Measurements from ENCODE around the gene RNU6-9.

Gene RNU6-9

GRCh38 chr19:867855-868457, 25.3 kb upstream of the RNU6-9 start:
- Histone ChIP-seq H3K4me3 (ENCODE audit: low read length) (no peak overlapping the region), H3K27me3 (ENCODE audit: insufficient read depth, low read length) (no peaks in the 10 kb centered on the region), H3K36me3 (ENCODE audit: insufficient read depth, low read length) (peaks cover 44% of the 10 kb centered on the region), H2AFZ (ENCODE audit: low read depth, low read length) (no peak overlapping the region), H3K4me1 (ENCODE audit: insufficient read depth, low read length) (no peaks in the 10 kb centered on the region), H3K9me3 (ENCODE audit: low read length) (peaks cover 4% of the 10 kb centered on the region)

DNA sequence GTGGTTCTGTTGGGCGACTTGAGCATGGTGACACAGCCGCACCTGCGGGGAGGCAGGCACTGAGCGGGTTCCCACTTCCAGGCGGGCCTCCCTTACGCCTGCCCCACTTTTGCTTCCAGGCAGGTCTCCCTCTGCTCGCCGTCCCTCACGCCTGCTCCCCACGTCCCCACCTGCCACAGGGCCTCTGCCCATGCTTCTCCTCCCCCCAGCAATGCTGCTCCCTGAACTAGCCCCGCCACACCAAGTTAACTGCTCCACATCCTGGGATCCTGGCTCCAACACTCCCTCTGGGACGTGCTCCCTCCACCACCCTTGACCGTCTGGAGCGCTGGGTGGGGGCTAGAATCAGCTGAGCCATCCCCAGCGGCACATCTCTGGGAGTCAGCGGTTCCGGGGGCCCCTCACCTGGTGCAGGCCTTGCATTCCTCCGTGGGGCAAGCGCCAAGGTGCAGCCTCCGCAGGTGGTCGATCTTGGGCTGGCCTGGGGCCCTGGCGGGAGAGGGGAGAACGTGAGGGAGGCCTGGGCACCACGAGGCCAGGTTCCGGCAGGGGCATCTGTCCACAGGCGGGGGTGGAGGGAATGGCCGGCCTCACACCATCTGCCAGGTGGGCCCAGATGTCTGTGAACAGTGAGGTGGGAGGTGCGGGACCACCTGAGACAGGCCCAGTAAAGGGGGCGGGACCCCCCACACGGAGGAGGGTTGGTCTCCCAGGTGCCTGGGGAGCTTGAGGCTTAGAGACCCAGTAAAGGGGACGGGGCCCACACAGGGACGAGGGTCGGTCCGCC, 24.6 kb upstream of the RNU6-9 start:
- peaks cover 48% of the 10 kb centered on the region for H3K36me3 ChIP-seq (ENCODE audit: insufficient read depth, low read length)

DNA sequence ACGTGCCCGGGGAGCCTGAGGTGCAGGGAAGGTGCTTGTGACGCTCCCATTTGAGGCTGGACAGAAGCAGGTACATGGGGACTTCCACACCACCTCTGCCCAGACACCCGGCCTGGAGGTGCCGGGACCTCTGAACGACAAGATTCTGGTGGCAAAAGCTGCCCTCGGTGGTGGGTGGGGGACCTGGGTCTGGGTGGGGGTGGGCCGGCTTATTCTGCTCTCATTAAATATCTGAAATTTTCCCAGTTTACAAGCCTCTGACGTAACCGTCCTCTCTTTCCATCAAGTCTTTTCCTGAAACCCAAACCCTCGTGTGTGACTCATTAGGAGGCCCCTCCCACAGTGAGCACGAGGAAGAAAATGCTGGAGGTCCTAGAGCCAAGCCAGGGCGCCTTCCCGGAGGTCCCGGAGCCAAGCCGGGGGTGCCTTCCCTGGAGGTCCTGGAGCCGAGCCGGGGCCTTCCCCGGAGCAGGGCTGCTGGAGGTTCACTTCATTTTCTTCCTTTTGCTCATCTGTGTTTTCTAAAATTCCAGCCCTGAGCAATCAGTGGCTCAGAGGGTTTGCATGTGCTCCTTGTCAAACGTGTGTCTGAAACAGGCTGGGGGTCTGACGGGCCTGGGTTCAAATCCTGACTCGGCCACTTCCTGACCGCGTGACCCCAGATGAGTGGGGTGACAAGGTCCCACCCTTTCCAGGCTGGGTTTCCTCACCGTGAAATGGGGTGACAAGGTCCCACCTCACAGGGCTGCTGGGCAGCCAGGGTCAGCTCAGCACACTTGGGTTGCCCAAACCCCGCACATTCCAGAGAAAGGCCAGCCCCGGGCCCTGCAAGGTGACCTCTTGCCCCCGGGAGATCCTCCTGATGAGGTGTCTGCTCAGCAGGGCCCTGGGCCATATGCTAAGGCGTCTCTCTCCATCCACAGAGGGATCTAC, 23.8 kb upstream of the RNU6-9 start:
- H3K9me3 ChIP-seq (ENCODE audit: low read length) = peaks cover 4% of the 10 kb centered on the region

More for the DNA sequence above, 24.6 kb upstream of the RNU6-9 start:
- Histone ChIP-seq H2AFZ (ENCODE audit: low read depth, low read length) (no peak overlapping the region), H3K4me1 (ENCODE audit: insufficient read depth, low read length) (no peaks in the 10 kb centered on the region), H3K9me3 (ENCODE audit: low read length) (peaks cover 4% of the 10 kb centered on the region), H3K27me3 (ENCODE audit: insufficient read depth, low read length) (no peaks in the 10 kb centered on the region), H3K4me3 (ENCODE audit: low read length) (no peak overlapping the region)

DNA sequence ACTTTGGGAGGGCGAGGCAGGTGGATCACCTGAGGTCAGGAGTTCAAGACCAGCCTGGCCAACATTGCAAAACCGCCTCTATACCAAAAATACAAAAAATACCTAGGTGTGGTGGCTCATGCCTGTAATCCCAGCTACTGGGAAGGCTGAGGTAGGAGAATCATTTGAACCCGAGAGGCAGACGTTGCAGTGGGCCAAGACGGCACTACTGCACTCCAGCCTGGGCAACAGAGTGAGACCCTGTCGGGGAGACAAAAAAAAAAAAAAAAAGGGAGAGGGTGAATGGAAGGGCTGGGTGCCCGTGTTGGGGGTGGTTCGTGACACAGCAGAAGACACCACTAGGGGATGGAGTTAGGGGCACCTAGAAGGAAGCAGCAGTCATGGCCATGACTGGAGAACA, 23.0 kb upstream of the RNU6-9 start:
- peaks cover 58% of the 10 kb centered on the region for H3K36me3 ChIP-seq (ENCODE audit: insufficient read depth, low read length)
- H3K4me1 ChIP-seq (ENCODE audit: insufficient read depth, low read length) = no peaks in the 10 kb centered on the region
- H3K9me3 ChIP-seq (ENCODE audit: low read length) = peaks cover 4% of the 10 kb centered on the region
- H3K4me3 ChIP-seq (ENCODE audit: low read length) = no peak overlapping the region
- H2AFZ ChIP-seq (ENCODE audit: low read depth, low read length) = no peak overlapping the region
- no peaks in the 10 kb centered on the region for H3K27me3 ChIP-seq (ENCODE audit: insufficient read depth, low read length)

More for the DNA sequence above, 23.8 kb upstream of the RNU6-9 start:
- peaks cover 53% of the 10 kb centered on the region for H3K36me3 ChIP-seq (ENCODE audit: insufficient read depth, low read length)
- no peaks in the 10 kb centered on the region for H3K4me1 ChIP-seq (ENCODE audit: insufficient read depth, low read length)
- no peak overlapping the region for H2AFZ ChIP-seq (ENCODE audit: low read depth, low read length)
- H3K4me3 ChIP-seq (ENCODE audit: low read length) = no peak overlapping the region
- no peaks in the 10 kb centered on the region for H3K27me3 ChIP-seq (ENCODE audit: insufficient read depth, low read length)

GRCh38 chr19:870963-871401, 22.3 kb upstream of the RNU6-9 start:
- Histone ChIP-seq H3K4me1 (ENCODE audit: insufficient read depth, low read length) (no peaks in the 10 kb centered on the region), H3K9me3 (ENCODE audit: low read length) (peaks cover 4% of the 10 kb centered on the region), H2AFZ (ENCODE audit: low read depth, low read length) (no peak overlapping the region), H3K4me3 (ENCODE audit: low read length) (no peak overlapping the region), H3K36me3 (ENCODE audit: insufficient read depth, low read length) (peaks cover 64% of the 10 kb centered on the region), H3K27me3 (ENCODE audit: insufficient read depth, low read length) (no peaks in the 10 kb centered on the region)

DNA sequence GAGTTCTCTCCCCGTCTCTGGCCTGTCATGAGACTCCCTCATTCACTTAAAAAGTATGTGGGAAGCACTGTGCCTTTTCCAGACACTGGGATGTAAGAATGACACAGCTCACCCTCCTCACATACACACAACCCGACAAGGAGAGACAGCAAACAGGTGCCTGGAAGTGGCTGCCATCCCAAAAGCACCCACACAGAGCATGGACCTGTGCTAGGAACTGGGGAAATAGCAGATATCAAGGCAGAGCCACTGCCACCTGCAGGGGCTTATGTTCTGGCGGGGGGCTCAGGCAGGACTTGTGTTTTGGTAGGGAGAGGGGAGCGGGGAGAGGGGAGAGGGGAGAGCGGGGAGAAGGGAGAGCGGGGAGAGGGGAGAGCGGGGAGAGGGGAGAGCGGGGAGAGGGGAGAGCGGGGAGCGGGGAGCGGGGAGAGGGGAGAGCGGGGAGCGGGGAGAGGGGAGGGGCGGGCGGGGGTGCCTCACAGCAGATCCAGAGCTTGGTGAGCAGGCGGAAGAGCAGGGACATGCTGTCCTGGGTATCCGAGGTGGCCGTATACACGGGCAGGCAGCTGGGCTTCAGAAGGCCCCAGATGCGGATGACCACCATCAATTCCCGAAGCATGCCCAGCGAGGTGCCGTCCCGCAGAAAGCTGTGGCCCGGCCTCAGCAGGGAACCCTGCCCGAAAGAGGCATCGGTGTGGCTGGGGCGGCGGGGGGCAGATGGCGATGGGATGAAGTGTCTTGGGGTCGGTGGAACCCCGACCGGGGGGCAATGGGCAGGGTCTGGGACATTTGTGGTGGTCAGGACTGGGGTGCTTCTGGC, 21.6 kb upstream of the RNU6-9 start:
- H2AFZ ChIP-seq (ENCODE audit: low read depth, low read length) = no peak overlapping the region
- no peaks in the 10 kb centered on the region for H3K4me1 ChIP-seq (ENCODE audit: insufficient read depth, low read length)
- peaks cover 68% of the 10 kb centered on the region for H3K36me3 ChIP-seq (ENCODE audit: insufficient read depth, low read length)
- peaks cover 4% of the 10 kb centered on the region for H3K9me3 ChIP-seq (ENCODE audit: low read length)
- no peaks in the 10 kb centered on the region for H3K27me3 ChIP-seq (ENCODE audit: insufficient read depth, low read length)
- H3K4me3 ChIP-seq (ENCODE audit: low read length) = no peak overlapping the region

- Histone ChIP-seq H3K4me1 (ENCODE audit: insufficient read depth, low read length) (no peaks in the 10 kb centered on the region), H2AFZ (ENCODE audit: low read depth, low read length) (no peak overlapping the region), H3K4me3 (ENCODE audit: low read length) (no peak overlapping the region), H3K36me3 (ENCODE audit: insufficient read depth, low read length) (peaks cover 71% of the 10 kb centered on the region), H3K9me3 (ENCODE audit: low read length) (peaks cover 4% of the 10 kb centered on the region), H3K27me3 (ENCODE audit: insufficient read depth, low read length) (no peaks in the 10 kb centered on the region)
Measured at GRCh38 chr19:872266-872951, 20.9 kb upstream of the RNU6-9 start.

DNA sequence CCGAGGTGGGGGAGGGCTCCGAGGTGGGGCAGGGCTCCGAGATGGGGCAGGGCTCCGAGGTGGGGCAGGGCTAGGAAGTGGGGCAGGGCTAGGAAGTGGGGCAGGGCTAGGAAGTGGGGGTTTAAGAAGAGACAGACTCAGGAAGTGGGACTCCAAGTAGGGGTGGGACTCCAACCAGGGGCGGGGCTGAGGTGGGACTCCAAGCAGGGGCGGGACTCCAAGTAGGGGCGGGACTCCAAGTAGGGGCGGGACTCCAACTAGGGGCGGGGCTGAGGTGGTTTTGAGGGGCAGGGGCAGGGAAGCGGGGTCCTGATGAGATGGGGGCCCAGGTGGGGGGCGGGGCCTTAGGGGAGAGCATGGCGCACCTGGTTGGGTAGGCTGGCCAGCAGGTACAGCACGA, 20.2 kb upstream of the RNU6-9 start:
- Histone ChIP-seq H3K36me3 (ENCODE audit: insufficient read depth, low read length) (peaks cover 64% of the 10 kb centered on the region), H3K4me1 (ENCODE audit: insufficient read depth, low read length) (no peaks in the 10 kb centered on the region), H3K9me3 (ENCODE audit: low read length) (peaks cover 4% of the 10 kb centered on the region), H2AFZ (ENCODE audit: low read depth, low read length) (no peak overlapping the region), H3K27me3 (ENCODE audit: insufficient read depth, low read length) (no peaks in the 10 kb centered on the region), H3K4me3 (ENCODE audit: low read length) (no peak overlapping the region)

DNA sequence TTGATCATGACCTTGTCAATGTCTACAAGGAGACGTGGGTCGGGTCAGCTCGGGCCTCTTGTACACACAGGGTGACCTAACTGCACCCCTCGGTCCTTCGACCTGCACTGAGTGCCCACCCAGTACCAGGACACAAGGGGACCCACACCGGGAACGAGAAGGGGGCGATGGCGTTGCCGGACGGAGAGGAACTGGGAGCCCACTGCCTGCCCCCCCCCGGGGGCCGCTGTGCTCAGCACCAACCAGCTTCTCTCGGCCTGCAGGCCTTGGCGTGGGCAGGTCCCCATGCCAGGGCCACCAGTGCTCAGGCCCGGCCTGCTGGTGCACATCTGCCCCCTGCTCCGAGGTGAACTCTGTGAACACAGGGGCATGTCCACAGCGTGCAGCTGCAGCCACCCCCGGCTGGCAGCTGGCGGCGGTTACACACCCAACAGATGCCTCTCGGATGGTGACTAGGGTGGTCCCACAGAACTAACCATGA, 19.7 kb upstream of the RNU6-9 start:
- H3K4me1 ChIP-seq (ENCODE audit: insufficient read depth, low read length) = no peaks in the 10 kb centered on the region
- no peaks in the 10 kb centered on the region for H3K27me3 ChIP-seq (ENCODE audit: insufficient read depth, low read length)
- H3K4me3 ChIP-seq (ENCODE audit: low read length) = no peak overlapping the region
- no peak overlapping the region for H2AFZ ChIP-seq (ENCODE audit: low read depth, low read length)
- no peaks in the 10 kb centered on the region for H3K9me3 ChIP-seq (ENCODE audit: low read length)
- H3K36me3 ChIP-seq (ENCODE audit: insufficient read depth, low read length) = peaks cover 59% of the 10 kb centered on the region

DNA sequence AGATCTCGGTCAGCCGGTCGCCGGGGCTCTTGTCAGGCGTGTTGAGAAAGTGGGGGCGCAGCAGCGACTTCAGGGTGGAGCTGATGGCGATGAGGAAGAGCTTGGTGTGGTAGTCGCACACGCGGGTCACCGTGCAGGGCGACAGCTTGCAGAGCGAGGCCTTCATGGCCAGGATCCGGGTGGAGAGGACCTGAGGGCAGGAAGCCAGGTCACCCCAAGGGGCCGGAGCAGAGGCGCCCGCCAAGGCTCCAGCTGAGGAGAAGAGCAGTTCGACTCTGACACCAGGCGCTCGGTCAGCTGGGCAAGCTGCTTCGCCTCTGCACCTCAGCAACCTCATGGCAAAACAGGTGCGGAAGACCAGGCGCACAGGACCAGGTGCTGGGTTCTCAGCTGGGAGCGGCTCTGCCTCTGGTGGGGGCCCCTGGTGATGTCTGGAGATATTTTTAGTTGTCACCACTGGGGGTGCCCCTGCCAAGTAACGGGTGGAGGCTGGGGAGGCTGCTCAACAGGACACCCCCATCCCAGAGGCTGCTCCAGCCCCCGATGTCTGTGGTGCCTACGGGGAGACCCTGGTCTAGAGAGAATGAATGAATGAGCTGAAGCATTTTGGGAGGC, 17.9 kb upstream of the RNU6-9 start:
- H3K4me1 ChIP-seq (ENCODE audit: insufficient read depth, low read length) = no peaks in the 10 kb centered on the region

DNA sequence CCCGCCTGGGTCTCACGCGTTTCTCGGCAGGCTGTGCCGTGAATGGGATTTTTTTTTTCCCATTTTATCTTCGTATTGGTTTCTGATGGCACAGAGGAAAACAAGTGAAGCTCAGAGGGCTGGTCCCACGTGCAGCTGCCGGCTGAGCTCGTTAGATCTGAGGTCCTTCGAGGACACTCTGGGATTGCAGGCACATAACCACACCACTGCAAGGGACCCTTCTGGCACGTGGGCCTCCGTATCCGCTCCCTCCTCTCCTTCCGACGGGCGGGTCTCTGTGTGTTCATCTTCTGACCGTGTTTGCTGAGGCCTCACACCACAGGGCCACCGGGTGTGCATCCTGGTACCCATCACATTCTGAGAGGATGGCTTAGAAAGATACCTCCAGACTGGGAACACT, 17.2 kb upstream of the RNU6-9 start:
- Histone ChIP-seq H3K27me3 (ENCODE audit: insufficient read depth, low read length) (no peaks in the 10 kb centered on the region), H3K4me3 (ENCODE audit: low read length) (no peak overlapping the region), H2AFZ (ENCODE audit: low read depth, low read length) (no peak overlapping the region), H3K36me3 (ENCODE audit: insufficient read depth, low read length) (peaks cover 50% of the 10 kb centered on the region), H3K4me1 (ENCODE audit: insufficient read depth, low read length) (no peaks in the 10 kb centered on the region), H3K9me3 (ENCODE audit: low read length) (no peaks in the 10 kb centered on the region)

More for the DNA sequence above, 17.9 kb upstream of the RNU6-9 start:
- H3K36me3 ChIP-seq (ENCODE audit: insufficient read depth, low read length) = peaks cover 53% of the 10 kb centered on the region
- H3K4me3 ChIP-seq (ENCODE audit: low read length) = no peak overlapping the region
- no peak overlapping the region for H2AFZ ChIP-seq (ENCODE audit: low read depth, low read length)
- no peaks in the 10 kb centered on the region for H3K9me3 ChIP-seq (ENCODE audit: low read length)
- no peaks in the 10 kb centered on the region for H3K27me3 ChIP-seq (ENCODE audit: insufficient read depth, low read length)

Data from neuron (in vitro differentiated cells).